BE2C (cell line): ENCODE data around the gene OVOL2.

Source experiments
- DNase-seq: peaks from one replicate; pipeline ENCODE4 v3.0.0-alpha.2; 2020
- H3K27me3 ChIP-seq: fragments of 250-450 bp; sonication (Bioruptor Pico); 2 replicates; pipeline ENCODE4 v1.5.1; 2020; ENCODE audit warnings: mild to moderate bottlenecking
- H3K36me3 ChIP-seq: fragments of 250-450 bp; sonication (Bioruptor Pico); 2 replicates; pipeline ENCODE4 v1.5.1; 2020; ENCODE audit warnings: mild to moderate bottlenecking
- H3K4me1 ChIP-seq: fragments of 250-450 bp; sonication (Bioruptor Pico); 2 replicates; pipeline ENCODE4 v1.5.1; 2020
- H3K4me3 ChIP-seq: 2 replicates; pipeline ENCODE4 v1.5.1; 2011; ENCODE audit warnings: low read depth, low read length
- H3K9me3 ChIP-seq: fragments of 250-450 bp; sonication (Bioruptor Pico); 2 replicates; pipeline ENCODE4 v1.5.1; 2020
- TF ChIP-seq, protein P1 (sequence below): IDR thresholded peaks from 2 replicates; pipeline ENCODE4 v1.5.1; 2012; ENCODE audit warnings: mild to moderate bottlenecking, low read depth, low read length

Gene OVOL2

DNA sequence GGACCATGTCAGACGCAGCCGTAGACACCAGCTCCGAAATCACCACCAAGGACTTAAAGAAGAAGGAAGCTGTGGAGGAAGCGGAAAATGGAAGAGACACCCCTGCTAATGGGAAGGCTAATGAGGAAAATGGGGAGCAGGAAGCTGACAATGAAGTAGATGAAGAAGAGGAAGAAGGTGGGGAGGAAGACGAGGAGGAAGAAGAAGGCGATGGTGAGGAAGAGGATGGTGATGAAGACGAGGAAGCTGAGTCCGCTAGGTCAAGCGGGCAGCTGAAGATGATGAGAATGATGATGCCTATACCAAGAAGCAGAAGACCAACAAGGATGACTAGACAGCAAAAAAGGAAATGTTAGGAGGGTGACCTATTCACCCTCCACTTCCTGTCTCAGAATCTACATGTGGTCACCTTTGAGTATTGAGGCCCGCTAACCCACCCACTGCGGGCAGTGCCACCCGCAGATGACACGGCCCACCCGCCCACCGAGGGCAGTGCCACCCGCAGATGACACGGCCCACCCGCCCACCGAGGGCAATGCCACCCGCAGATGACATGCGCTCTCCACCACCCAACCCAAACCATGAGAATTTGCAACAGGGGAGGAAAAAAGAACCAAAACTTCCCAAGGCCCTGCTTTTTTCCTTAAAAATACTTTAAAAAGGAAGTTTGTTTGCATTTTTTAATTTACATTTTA is 45.6 kb downstream of the OVOL2 start:
- H3K27me3 ChIP-seq, result no peaks in the 10 kb centered on the region
- TF ChIP-seq, protein P1, sequence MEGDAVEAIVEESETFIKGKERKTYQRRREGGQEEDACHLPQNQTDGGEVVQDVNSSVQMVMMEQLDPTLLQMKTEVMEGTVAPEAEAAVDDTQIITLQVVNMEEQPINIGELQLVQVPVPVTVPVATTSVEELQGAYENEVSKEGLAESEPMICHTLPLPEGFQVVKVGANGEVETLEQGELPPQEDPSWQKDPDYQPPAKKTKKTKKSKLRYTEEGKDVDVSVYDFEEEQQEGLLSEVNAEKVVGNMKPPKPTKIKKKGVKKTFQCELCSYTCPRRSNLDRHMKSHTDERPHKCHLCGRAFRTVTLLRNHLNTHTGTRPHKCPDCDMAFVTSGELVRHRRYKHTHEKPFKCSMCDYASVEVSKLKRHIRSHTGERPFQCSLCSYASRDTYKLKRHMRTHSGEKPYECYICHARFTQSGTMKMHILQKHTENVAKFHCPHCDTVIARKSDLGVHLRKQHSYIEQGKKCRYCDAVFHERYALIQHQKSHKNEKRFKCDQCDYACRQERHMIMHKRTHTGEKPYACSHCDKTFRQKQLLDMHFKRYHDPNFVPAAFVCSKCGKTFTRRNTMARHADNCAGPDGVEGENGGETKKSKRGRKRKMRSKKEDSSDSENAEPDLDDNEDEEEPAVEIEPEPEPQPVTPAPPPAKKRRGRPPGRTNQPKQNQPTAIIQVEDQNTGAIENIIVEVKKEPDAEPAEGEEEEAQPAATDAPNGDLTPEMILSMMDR, result no peak

DNA sequence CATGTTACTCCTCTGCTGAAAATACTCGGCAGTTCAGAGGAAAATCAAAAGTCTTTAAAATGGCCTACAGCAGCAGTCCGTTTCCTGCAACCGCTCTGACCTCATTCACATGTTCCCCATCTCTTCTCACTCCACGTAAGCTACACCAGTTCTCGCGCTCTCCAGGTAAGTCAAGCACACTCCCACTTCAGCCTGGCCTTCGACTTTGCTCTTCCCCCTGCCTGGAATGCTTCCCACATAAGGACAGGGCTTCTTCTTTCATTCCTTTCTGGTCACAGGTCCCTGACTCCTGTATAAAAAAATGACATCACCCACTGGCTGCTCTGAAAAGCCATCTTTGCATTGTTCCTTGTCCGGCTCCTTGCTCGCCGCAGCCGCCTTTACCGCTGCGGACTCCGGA is 46.2 kb downstream of the OVOL2 start:
- TF ChIP-seq, protein P1, result no peak
- no peak for DNase-seq
- no peaks in the 10 kb centered on the region for H3K4me1 ChIP-seq
- no peaks in the 10 kb centered on the region for H3K27me3 ChIP-seq
- H3K9me3 ChIP-seq, result no peaks in the 10 kb centered on the region
- H3K36me3 ChIP-seq, result no peaks in the 10 kb centered on the region
- H3K4me3 ChIP-seq, result no peak overlapping the region

More for the DNA sequence above, 45.6 kb downstream of the OVOL2 start:
- no peak for DNase-seq
- H3K9me3 ChIP-seq, result no peaks in the 10 kb centered on the region
- H3K4me3 ChIP-seq, result no peak overlapping the region
- H3K4me1 ChIP-seq, result no peaks in the 10 kb centered on the region
- H3K36me3 ChIP-seq, result no peaks in the 10 kb centered on the region

DNA sequence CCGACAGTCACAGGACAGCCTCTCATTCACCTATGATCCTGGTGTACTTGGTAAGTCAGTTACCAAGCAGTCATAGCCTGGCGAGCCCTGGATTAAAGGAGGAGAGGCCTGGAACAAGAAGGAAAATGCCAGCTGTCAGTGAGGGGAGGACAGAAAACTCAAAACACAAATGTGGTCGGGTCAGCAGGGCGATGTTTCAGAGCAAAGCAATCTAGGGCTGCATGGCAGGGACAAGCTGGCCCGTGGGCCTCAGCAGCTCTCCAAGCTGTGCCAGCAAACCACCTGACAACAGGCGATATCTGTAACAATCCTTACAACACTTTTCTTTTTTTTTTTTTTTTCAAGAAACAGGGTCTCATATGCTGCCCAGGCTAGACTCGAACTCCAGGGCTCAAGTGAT is 48.6 kb downstream of the OVOL2 start:
- Histone ChIP-seq H3K27me3 (no peaks in the 10 kb centered on the region), H3K36me3 (no peaks in the 10 kb centered on the region), H3K4me3 (no peak overlapping the region), H3K4me1 (no peaks in the 10 kb centered on the region), H3K9me3 (no peaks in the 10 kb centered on the region)
- TF ChIP-seq, protein P1, result no peak
- no peak for DNase-seq

DNA sequence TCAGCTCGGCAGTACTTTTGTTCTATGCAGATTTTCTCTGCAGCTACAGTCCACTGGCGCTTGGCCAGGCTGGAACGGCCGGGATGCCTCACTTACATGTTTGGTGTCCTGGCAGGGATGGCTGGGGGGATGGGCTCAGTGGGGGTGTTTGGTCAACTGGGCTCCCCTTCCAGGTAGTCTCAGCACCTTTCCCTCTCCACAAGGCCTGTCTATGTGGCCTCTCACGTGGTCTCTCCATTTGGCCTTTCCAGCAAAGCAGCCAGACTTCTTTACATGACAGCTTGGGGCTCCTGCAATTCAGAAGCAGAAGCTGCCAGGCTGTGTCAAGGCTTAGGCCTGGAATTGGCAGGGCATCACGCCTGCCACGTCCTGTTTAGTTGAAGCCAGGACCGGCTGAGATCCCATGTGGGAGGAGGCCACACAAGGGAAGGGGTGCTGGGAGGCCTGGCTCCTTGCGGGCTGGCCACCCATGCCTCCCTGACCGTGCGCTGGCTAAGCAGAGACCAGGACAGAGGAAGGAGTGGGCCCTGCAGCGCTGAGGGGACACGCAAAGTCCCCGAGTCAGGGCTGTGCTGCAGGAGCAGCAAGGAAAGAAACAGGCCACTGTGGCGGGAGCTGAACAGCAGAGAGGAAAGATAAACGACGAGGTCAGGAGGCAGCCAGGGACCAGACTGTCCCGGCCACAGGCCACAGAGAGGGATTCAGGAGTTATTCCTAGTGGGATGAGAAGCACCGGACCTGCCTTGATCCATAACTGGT is 50.0 kb downstream of the OVOL2 start:
- no peak overlapping the region for H3K4me3 ChIP-seq
- no peaks in the 10 kb centered on the region for H3K9me3 ChIP-seq
- H3K4me1 ChIP-seq, result no peaks in the 10 kb centered on the region
- DNase-seq, result peak; percentile 23
- TF ChIP-seq, protein P1, result no peak
- no peaks in the 10 kb centered on the region for H3K36me3 ChIP-seq
- H3K27me3 ChIP-seq, result no peaks in the 10 kb centered on the region

DNA sequence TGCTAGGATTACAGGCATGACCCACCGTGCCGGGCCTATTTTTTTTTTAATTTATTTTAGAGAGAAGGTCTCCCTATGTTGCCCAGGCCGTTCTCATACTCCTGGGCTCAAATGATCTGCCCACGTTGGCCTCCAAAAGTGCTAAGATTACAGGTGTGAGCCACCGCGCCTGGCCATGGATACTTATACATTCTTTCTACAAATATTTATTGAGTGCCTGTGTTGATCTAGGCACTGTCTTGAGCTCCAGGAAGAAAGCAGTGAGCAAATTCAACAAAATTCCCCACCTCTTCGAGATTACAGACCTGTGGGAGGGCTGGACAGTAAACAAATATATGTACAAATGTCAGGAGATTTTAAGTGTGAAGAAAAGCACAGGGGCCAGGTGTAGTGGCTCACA is 51.0 kb downstream of the OVOL2 start:
- Histone ChIP-seq H3K9me3 (no peaks in the 10 kb centered on the region), H3K4me3 (no peak overlapping the region), H3K36me3 (no peaks in the 10 kb centered on the region), H3K4me1 (no peaks in the 10 kb centered on the region), H3K27me3 (no peaks in the 10 kb centered on the region)
- no peak for DNase-seq
- TF ChIP-seq, protein P1, result no peak

DNA sequence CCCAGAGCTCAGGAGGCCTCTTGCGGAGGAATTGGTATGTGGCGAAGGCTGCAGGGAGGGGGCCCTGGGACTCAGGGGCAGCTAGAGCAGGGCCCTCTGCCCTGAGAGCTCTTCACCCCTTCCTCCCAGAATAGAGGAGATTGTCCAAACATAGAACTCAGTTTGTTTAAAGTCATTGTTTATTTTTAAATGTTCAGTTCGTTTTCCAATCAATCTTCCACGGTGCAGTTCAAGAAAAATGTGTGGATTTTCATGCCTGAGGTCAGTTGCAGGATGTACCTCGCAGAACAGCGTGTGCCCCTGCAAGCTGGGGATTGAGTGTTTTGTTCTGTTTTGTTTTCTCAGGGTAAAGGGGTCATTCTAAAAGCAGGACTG is 51.7 kb downstream of the OVOL2 start:
- no peaks in the 10 kb centered on the region for H3K36me3 ChIP-seq
- TF ChIP-seq, protein P1, result no peak
- no peak for DNase-seq
- H3K4me1 ChIP-seq, result no peaks in the 10 kb centered on the region
- no peaks in the 10 kb centered on the region for H3K9me3 ChIP-seq
- H3K4me3 ChIP-seq, result no peak overlapping the region
- no peaks in the 10 kb centered on the region for H3K27me3 ChIP-seq
